Glomerular visceral epithelial cell (primary cell): Measurements from ENCODE around the gene PTP4A1.
A peak's percentile ranks its signal among the peaks of the same experiment; 100 is the strongest.
"Not testable (repeated sequence)": the region's sequence is repeated elsewhere in the genome, so short reads cannot be mapped to it uniquely, and the experiment has no call there.

Experiments used
- DNase-seq: peaks from one replicate; pipeline ENCODE4 v3.0.0-alpha.2; 2016; ENCODE audit errors: extremely low spot score

Gene PTP4A1

GRCh38 chr6:63582579-63583231 lies 10.4 kb downstream of the PTP4A1 start:
- no peak for DNase-seq

DNA sequence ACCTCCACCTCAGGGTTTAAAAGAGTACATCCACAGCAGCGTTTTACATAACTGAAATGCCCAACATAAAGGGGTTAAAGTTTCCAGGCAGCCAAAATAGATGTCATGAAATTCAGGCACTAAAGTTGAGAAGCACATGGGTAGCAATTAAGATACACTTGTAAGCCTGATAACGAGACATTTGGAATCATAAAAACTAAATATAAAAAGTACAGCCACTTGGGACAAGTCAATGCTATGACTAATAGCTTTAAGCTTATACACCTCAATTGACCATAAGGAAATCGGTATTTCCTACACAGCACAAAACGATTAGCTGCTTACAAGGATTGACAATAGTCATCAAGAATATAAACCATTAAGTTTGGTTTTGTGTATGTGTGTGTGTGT lies 11.8 kb downstream of the PTP4A1 start:
- no peak for DNase-seq

DNA sequence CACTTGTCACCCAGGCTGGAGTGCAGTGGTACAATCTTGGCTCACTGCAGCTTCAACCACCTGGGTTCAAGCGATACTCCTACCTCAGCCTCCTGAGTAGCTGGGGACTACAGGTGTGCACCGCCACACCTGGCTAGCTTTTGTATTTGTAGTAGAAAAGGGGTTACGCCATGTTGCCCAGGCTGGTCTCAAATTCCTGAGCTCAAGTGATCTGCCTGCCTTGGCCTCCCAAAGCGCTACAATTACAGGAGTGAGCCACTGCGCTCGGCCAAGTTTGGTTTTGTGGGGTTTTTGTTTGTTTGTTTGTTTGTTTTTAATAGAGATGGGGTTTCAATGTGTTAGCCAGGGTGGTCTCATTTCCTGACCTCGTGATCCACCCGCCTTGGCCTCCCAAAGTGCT lies 12.3 kb downstream of the PTP4A1 start:
- no peak for DNase-seq

- not testable (repeated sequence) for DNase-seq
Observed at GRCh38 chr6:63585652-63586051, 13.4 kb downstream of the PTP4A1 start.

DNA sequence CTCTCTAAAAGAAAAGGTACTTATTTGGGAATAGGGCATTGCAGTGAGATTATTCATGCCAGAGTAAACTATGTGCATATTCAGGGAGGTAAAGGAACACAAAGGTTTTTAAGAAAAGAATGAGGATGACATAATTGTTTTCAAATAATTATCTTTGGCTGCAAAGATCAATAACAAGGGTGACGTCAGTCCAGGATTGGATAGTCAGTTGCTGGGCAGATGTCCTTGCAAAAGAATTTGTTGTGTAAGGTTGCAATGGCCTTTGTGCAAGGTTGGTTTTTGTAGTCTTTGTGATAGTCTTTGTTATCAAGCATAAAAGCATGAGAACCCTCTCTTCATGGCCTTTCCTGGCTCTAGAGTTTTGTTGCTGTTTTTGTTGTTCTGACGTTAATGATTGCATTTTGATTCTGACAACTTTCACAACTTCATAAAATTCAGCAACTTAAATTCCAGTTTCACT lies 17.7 kb downstream of the PTP4A1 start:
- DNase-seq = no peak

- DNase-seq = no peak
Observed at GRCh38 chr6:63592886-63593285, 20.6 kb downstream of the PTP4A1 start.

DNA sequence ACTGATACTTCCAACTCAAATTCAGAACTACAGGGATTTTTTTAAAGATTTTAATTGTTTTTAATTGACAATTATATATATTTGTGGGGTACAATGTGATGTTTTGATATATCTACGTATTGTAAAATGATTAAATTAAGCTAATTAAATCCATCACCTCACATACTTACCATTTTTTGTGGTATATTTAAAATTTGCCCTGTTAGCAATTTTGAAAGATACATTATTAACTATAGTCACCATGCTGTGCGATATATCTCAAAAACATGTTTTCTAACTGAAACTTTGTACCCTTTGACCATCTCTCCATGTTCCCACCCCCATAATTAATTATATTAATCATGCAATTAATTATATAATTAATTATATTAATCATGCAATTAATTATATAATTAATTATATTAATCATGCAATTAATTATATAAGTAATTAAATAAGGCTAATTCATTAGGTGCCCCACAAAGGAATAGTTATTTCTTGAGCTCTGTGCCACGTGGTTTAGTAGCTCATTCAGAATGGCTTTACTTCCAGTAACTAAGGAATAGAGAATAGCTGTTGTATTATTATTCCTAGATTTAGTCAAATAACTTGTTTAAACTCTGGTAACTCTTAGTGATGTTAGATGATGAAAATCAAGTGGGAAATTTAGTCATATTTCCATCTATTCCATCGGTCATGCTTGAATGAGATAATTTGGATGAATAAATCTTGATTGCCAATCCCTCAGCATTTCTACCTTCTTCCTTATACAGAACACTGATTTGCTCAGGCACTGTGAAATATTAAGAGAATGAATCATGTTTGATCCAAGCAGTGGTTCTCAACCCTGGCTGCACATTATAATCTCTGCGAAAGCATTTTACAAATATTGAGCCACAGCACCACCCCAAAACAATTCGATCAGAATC lies 25.1 kb downstream of the PTP4A1 start:
- peak; percentile 66 for DNase-seq

- peak; percentile 66 for DNase-seq
Observed at GRCh38 chr6:63598049-63599036, 26.1 kb downstream of the PTP4A1 start.

- DNase-seq = no peak
Observed at GRCh38 chr6:63599243-63599642, 27.0 kb downstream of the PTP4A1 start.

DNA sequence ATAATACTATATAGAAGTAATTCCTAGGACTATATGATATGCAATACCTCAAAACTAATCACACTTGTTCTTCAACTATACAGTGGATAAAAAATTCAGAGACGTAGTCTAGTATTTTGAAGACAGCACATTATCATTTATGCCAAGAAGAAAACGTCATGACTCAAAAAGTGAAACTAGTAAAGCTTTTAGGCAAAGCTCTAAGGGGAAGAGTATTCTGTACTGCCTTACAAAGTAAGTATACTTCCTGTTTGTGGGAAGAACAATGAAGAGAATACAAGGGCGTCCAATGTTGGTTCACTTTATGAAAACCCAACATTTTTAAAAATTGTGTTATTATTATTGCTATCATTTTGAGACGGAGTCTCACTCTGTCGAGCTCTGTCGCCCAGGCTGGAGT lies 27.9 kb downstream of the PTP4A1 start:
- DNase-seq = no peak

DNA sequence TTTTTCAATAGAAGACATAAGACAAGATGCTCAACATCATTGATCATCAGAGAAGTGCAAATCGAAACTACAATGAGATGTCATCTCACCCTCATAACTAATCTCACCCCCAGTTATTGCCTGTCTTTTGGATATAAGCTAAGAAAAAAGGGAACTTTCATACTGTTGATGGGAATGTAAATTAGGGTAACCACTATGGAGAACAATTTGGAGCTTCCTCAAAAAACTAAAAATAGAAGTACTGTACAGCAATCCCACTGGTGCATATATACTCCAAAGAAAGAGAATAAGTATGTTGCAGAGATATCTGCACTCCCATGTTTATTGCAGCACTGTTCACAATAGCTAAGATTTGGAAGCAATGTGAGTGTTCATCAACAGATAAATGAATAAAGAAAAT lies 37.0 kb downstream of the PTP4A1 start:
- DNase-seq = no peak

- no peak for DNase-seq
Observed at GRCh38 chr6:63610944-63611343, 38.7 kb downstream of the PTP4A1 start.

DNA sequence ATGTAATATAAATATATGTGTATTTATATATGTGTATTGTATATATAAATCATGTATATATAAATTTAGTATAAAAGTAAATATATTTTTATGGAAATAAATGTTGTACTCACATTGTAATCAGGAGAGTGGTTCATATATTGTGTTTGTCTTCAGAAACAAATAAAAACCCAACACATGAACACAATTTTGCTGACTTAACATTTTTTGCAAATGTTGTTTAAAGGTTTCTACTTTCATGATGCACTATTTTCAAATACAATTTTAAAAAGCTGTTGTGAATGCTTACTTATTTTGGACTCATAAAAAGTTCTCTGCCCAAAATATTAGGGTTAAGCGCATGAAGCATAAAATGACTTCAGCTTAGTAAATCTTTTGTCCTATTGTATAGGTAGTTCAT lies 39.3 kb downstream of the PTP4A1 start:
- DNase-seq = no peak

DNA sequence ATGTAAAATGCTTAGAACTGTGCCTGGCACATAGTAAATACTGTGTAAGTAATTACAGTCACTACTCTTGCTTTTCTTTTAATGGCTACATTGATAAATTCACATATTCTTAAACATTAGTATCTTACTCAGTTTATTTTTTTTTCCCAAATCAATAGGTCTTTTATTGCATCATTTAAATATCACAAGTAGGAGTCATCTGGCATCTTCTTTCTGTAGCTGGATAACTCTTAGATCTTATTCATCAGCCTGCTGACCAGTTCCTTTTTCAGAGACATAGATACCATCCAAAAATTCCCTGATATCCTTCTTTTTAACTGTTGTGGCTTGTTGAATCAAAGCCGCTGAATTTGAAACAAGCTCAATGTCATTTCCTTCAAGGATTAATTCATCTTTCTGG lies 43.3 kb downstream of the PTP4A1 start:
- DNase-seq = no peak
